Measurements from ENCODE around the gene NARS2. TPM values are rescaled to one million over a fixed set of nuclear protein-coding genes. Genes with fewer than 3 reads are reported as not detected.

NARS2 gene
- total RNA-seq, 1 experiment from 2014 or later, result 46.7 TPM

DNA sequence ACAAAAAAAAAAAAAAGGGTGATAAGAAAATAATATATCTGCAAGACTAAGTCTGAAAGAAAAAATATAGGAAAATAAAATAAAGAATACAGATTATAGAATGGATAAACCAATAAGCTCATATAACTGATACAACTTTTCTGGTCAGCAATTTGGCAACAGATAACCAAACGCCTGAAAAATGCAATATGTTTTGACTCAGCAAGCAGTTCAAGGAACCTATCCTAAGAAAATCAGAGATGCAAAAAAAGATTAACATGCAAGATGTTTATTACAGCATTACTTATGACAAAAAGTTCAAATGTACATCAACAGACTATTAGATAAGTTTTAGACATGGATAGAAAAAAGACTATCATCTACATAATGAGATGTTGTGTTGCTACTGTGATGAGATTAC lies 129.9 kb downstream of the NARS2 start:
- BruUV-seq (replicated peaks), result no TSS peak
- POLR2A ChIA-PET (ENCODE audit: low non-redundant PET), result no interaction called here
- DNase-seq (ENCODE audit: low spot score), result no peak
- Histone ChIP-seq H3K9me3 (ENCODE audit: low read depth, low read length, poor library complexity, severe bottlenecking) (no peaks in the 10 kb centered on the region), H3K4me3 (ENCODE audit: low read depth, low read length, poor library complexity, severe bottlenecking) (no peak overlapping the region), H3K27ac (ENCODE audit: low read depth, low read length, poor library complexity, severe bottlenecking) (no peak overlapping the region), H3K4me1 (ENCODE audit: insufficient read depth, low read length, poor library complexity, severe bottlenecking) (no peaks in the 10 kb centered on the region), H3K36me3 (ENCODE audit: insufficient read depth, low read length, poor library complexity, severe bottlenecking) (peaks cover 22% of the 10 kb centered on the region), H3K27me3 (replicated peaks; ENCODE audit: insufficient read depth, low read depth, low read length, poor library complexity) (no peaks in the 10 kb centered on the region)
- intact Hi-C loops (cut with micrococcal nuclease; ENCODE audit: unreplicated experiment), result no loop called here
- TF ChIP-seq EZH2 (IDR thresholded peaks at IDR 0.05; ENCODE audit: borderline replicate concordance, low read depth, low read length, poor library complexity, severe bottlenecking), result no peak
- TF ChIP-seq, protein P1, sequence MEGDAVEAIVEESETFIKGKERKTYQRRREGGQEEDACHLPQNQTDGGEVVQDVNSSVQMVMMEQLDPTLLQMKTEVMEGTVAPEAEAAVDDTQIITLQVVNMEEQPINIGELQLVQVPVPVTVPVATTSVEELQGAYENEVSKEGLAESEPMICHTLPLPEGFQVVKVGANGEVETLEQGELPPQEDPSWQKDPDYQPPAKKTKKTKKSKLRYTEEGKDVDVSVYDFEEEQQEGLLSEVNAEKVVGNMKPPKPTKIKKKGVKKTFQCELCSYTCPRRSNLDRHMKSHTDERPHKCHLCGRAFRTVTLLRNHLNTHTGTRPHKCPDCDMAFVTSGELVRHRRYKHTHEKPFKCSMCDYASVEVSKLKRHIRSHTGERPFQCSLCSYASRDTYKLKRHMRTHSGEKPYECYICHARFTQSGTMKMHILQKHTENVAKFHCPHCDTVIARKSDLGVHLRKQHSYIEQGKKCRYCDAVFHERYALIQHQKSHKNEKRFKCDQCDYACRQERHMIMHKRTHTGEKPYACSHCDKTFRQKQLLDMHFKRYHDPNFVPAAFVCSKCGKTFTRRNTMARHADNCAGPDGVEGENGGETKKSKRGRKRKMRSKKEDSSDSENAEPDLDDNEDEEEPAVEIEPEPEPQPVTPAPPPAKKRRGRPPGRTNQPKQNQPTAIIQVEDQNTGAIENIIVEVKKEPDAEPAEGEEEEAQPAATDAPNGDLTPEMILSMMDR (conservative IDR thresholded peaks at IDR 0.05; ENCODE audit: low read depth, low read length), result no peak
- CTCF ChIA-PET, result no interaction called here

DNA sequence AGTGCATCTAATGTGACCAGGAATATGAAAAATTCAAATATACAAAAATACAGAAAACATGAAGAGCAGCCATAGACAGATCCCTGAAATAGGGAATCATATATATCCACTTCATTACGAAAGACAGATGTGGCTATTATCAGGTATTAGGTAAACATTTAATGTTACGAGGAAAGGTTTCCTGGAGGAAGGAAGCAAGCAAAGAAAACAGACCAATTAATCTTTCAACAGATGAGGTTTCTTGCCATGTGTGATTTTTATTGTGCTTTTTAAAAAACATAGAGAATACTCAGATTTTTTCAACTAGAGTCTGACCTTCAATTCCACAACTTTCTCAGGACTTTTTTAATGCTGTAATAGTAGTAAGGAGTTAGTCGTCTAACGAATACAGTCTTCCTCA lies 132.7 kb downstream of the NARS2 start:
- no peak for DNase-seq (ENCODE audit: low spot score)
- H3K9me3 ChIP-seq (ENCODE audit: low read depth, low read length, poor library complexity, severe bottlenecking), result no peaks in the 10 kb centered on the region
- no peaks in the 10 kb centered on the region for H3K27me3 ChIP-seq (replicated peaks; ENCODE audit: insufficient read depth, low read depth, low read length, poor library complexity)
- BruUV-seq (replicated peaks), result no TSS peak
- ChIA-PET POLR2A (ENCODE audit: low non-redundant PET) (no interaction called here), CTCF (no interaction called here)
- TF ChIP-seq, protein P1 (conservative IDR thresholded peaks at IDR 0.05; ENCODE audit: low read depth, low read length), result no peak
- TF ChIP-seq EZH2 (IDR thresholded peaks at IDR 0.05; ENCODE audit: borderline replicate concordance, low read depth, low read length, poor library complexity, severe bottlenecking), result no peak
- no peak overlapping the region for H3K27ac ChIP-seq (ENCODE audit: low read depth, low read length, poor library complexity, severe bottlenecking)
- intact Hi-C loops (cut with micrococcal nuclease; ENCODE audit: unreplicated experiment), result no loop called here
- H3K4me1 ChIP-seq (ENCODE audit: insufficient read depth, low read length, poor library complexity, severe bottlenecking), result no peaks in the 10 kb centered on the region
- no peak overlapping the region for H3K4me3 ChIP-seq (ENCODE audit: low read depth, low read length, poor library complexity, severe bottlenecking)
- peaks cover 22% of the 10 kb centered on the region for H3K36me3 ChIP-seq (ENCODE audit: insufficient read depth, low read length, poor library complexity, severe bottlenecking)

DNA sequence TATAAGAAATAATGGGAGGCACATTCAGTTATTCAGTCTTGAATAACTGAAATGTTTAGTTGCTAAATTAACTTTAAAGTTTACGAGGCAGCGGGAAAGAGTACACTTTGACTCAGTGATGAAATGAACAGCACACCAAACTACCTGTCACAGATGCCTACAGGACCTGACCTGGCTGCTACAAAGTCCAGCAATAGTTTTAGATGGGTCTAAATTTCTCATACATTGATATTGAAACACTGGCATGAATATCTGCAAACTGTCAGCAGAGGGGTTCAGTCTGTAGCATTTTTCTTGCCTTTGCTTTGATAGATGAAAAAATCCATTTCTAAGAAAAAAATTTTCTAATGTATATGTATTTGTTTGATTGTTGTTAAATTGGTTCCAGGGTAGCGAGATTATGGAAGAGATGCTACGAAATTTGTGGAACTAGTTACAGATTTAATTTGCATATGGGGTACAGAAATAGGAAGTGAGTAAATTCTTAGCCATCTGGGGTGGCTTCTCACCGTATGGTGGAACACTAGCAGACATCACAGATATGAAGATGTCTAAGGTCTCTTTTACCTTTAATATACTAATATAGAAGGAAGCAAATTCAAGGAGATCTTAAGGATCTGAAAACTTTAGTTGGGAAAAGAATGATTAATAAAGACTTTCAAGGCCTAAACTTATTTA lies 136.2 kb downstream of the NARS2 start:
- intact Hi-C loops (cut with micrococcal nuclease; ENCODE audit: unreplicated experiment), result no loop called here
- no peak for DNase-seq (ENCODE audit: low spot score)
- no TSS peak for BruUV-seq (replicated peaks)
- CTCF ChIA-PET, result no interaction called here
- TF ChIP-seq, protein P1 (conservative IDR thresholded peaks at IDR 0.05; ENCODE audit: low read depth, low read length), result no peak
- TF ChIP-seq EZH2 (IDR thresholded peaks at IDR 0.05; ENCODE audit: borderline replicate concordance, low read depth, low read length, poor library complexity, severe bottlenecking), result no peak
- POLR2A ChIA-PET (ENCODE audit: low non-redundant PET), result no interaction called here
- Histone ChIP-seq H3K36me3 (ENCODE audit: insufficient read depth, low read length, poor library complexity, severe bottlenecking) (peaks cover 18% of the 10 kb centered on the region), H3K27ac (ENCODE audit: low read depth, low read length, poor library complexity, severe bottlenecking) (no peak overlapping the region), H3K4me1 (ENCODE audit: insufficient read depth, low read length, poor library complexity, severe bottlenecking) (no peaks in the 10 kb centered on the region), H3K4me3 (ENCODE audit: low read depth, low read length, poor library complexity, severe bottlenecking) (no peak overlapping the region), H3K9me3 (ENCODE audit: low read depth, low read length, poor library complexity, severe bottlenecking) (no peaks in the 10 kb centered on the region), H3K27me3 (replicated peaks; ENCODE audit: insufficient read depth, low read depth, low read length, poor library complexity) (no peaks in the 10 kb centered on the region)
